HFF-Myc (cell line): ENCODE measurements around the gene LIME1.

Experiments used
- DNase-seq: peaks from one replicate; pipeline ENCODE4 v3.0.0-alpha.2; 2011; ENCODE audit warnings: low read depth; ENCODE audit errors: extremely low read depth
- H3K4me3 ChIP-seq: replicated peaks from 2 replicates; pipeline ENCODE4 v1.5.1; 2011; ENCODE audit warnings: low read depth, mild to moderate bottlenecking, control low read depth, low read length
- CTCF ChIP-seq: IDR thresholded peaks from 2 replicates; pipeline ENCODE4 v1.5.1; 2012; ENCODE audit warnings: mild to moderate bottlenecking, low read depth, low read length, control low read depth; ENCODE audit errors: missing control alignments

Gene LIME1

GRCh38 chr20:63690898-63691710 is 45.4 kb upstream of the LIME1 start:
- TF ChIP-seq CTCF: no peak
- no peak for DNase-seq
- no peak overlapping the region for H3K4me3 ChIP-seq

- no peak overlapping the region for H3K4me3 ChIP-seq
- TF ChIP-seq CTCF: no peak
- no peak for DNase-seq
These were observed 44.6 kb upstream of the LIME1 start for GRCh38 chr20:63691711-63692435.

- no peak for DNase-seq
- peak; percentile 5 for TF ChIP-seq CTCF
These were observed 43.9 kb upstream of the LIME1 start for GRCh38 chr20:63692436-63693082.

GRCh38 chr20:63693083-63693732 is 43.3 kb upstream of the LIME1 start:
- TF ChIP-seq CTCF: no peak
- H3K4me3 ChIP-seq: no peak overlapping the region
- DNase-seq: no peak

More at GRCh38 chr20:63692436-63693082, 43.9 kb upstream of the LIME1 start:
- no peak overlapping the region for H3K4me3 ChIP-seq

- no peak overlapping the region for H3K4me3 ChIP-seq
- no peak for TF ChIP-seq CTCF
- no peak for DNase-seq
These were observed 42.5 kb upstream of the LIME1 start for GRCh38 chr20:63693733-63694583.
